ENCODE measurements around the gene MRPS5. TPM values are rescaled to one million over a fixed set of nuclear protein-coding genes. Genes with fewer than 3 reads are reported as not detected.
A peak's percentile ranks its signal among the peaks of the same experiment; 100 is the strongest.
"Not testable (repeated sequence)": the region's sequence is repeated elsewhere in the genome, so short reads cannot be mapped to it uniquely, and the experiment has no call there.

Gene MRPS5
- total RNA-seq, 2 donors from 2014 or later, result 65.4 to 82.0 TPM

DNA sequence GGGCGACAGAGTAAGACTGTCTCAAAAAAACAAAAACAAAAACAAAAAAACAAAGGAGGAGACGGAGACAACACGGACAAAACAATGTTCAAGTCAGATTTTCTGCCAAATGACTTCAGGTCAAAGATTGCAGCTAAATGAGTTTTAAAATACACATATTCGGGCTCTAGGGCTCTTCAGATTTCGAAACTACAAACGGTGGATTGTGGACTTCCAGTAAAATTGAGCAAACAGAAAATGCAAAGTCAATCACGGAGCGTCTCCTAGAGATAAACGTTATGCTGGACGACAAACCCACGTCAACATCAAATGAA, 558 bp downstream of the MRPS5 start:
- Mint-ChIP-seq H3K27ac (peak overlapping the region; percentile 97), H3K36me3 (ENCODE audit: insufficient read depth in 2 of 2) (peaks cover 6 to 8% of the 10 kb centered on the region in 2 donors), H3K27me3 (ENCODE audit: low read depth) (no peaks in the 10 kb centered on the region), H3K4me3 (peak overlapping the region; percentile 86 to 89), H3K4me1 (ENCODE audit: low read depth) (peaks cover 46% of the 10 kb centered on the region), H3K9me3 (no peaks in the 10 kb centered on the region)
- no peak for ATAC-seq (replicated peaks in 1 of 2)
- DNase-seq, result no peak

DNA sequence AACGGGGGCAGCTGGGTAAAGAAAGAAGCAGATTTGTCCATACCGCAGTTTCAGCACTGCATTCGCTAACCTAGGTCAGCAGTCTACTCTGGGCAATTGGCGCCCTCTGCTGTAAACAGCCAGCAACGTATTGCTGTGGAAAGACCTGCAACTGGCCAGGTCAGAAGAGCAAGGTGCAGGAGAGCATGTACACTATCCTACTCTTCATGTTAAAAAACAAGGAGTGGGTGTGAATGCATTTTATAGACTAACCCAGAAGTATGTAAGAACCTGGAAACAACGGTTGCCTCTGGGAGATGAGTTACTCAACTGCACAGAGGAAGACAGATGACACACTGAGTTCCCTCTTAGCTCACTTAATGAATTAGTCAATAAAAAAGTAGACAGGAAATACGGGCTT, 6.2 kb downstream of the MRPS5 start:
- Mint-ChIP-seq H3K9me3 (no peaks in the 10 kb centered on the region), H3K27me3 (ENCODE audit: low read depth) (no peaks in the 10 kb centered on the region), H3K36me3 (ENCODE audit: insufficient read depth in 2 of 2) (peaks cover 7 to 13% of the 10 kb centered on the region in 2 donors), H3K4me3 (peak overlapping the region in 1 of 2 donors; percentile 20), H3K27ac (no peak overlapping the region), H3K4me1 (ENCODE audit: low read depth) (peaks cover 44% of the 10 kb centered on the region)
- ATAC-seq (replicated peaks in 1 of 2) (peak; percentile 97 to 98), DNase-seq (peak; percentile 76 to 77)

DNA sequence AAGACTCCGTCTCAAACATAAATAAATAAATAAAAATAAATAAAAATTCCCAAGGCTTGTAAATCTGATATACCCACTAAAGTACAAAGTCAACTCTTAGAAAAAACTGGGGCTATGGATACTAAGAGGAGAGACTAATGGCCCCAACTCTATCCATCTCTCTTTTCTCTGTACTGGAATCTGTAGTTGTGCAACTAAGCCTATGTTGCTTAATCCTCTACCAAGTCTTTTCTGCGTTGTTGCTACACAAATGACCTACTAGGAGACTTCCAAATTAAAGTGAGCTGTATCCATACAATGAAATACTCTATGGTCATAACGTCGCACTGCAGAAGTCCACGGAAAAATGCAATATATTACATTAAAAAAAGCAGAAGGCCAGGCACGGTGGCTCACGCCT, 8.1 kb downstream of the MRPS5 start:
- no peak overlapping the region for H3K27ac Mint-ChIP-seq
- peaks cover 24% of the 10 kb centered on the region for H3K4me1 Mint-ChIP-seq (ENCODE audit: low read depth)
- DNase-seq, result no peak
- H3K36me3 Mint-ChIP-seq (ENCODE audit: insufficient read depth in 2 of 2), result peaks cover 8 to 18% of the 10 kb centered on the region in 2 donors
- no peak for ATAC-seq (replicated peaks in 1 of 2)
- no peaks in the 10 kb centered on the region for H3K27me3 Mint-ChIP-seq (ENCODE audit: low read depth)
- no peak overlapping the region for H3K4me3 Mint-ChIP-seq
- H3K9me3 Mint-ChIP-seq, result no peaks in the 10 kb centered on the region

DNA sequence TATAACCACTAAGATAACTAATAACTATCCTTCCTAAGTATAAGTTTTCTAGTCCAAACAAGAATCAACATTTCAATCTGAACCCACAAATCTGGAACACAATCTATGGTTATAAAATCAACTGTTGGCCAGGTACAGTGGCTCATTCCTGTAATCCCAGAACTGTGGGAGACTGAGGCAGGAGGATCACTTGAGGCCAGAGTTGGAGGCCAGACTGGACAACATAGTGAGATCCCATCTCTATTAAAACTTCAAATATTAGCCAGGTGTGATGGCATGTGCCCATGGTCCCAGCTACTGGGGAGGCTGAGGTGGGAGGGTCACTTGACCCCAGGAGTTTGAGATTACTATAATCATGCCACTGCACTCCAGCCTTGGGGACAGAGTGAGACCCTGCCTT, 11.2 kb downstream of the MRPS5 start:
- no peak for DNase-seq
- Mint-ChIP-seq H3K9me3 (no peaks in the 10 kb centered on the region), H3K36me3 (ENCODE audit: insufficient read depth in 2 of 2) (peaks cover 13 to 33% of the 10 kb centered on the region in 2 donors), H3K4me1 (ENCODE audit: low read depth) (peaks cover 6% of the 10 kb centered on the region), H3K27me3 (ENCODE audit: low read depth) (no peaks in the 10 kb centered on the region), H3K27ac (peak overlapping the region; percentile 51), H3K4me3 (no peak overlapping the region)
- no peak for ATAC-seq (replicated peaks in 1 of 2)

DNA sequence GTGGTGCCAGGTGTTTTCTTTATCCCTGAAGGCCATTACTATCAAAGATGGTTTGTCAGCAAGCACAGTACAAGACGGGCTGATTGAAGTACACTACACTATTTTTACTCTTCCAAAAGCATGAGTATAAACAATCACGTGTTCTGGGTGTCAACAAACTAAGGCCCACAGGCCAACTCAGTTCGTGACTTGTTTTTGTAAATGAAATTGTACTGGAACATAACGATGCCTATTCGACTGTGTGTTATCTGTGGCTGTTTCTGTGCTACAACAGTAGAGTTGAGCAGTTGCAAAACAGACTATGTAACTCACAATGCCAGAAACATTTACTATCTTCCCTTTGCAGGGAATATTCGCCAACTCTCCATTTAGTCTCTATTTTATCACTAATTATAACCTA, 12.3 kb downstream of the MRPS5 start:
- no peaks in the 10 kb centered on the region for H3K27me3 Mint-ChIP-seq (ENCODE audit: low read depth)
- ATAC-seq (replicated peaks in 1 of 2) (no peak), DNase-seq (no peak)
- peaks cover 11 to 34% of the 10 kb centered on the region in 2 donors for H3K36me3 Mint-ChIP-seq (ENCODE audit: insufficient read depth in 2 of 2)
- H3K4me1 Mint-ChIP-seq (ENCODE audit: low read depth), result no peaks in the 10 kb centered on the region
- H3K4me3 Mint-ChIP-seq, result no peak overlapping the region
- no peak overlapping the region for H3K27ac Mint-ChIP-seq
- H3K9me3 Mint-ChIP-seq, result no peaks in the 10 kb centered on the region

DNA sequence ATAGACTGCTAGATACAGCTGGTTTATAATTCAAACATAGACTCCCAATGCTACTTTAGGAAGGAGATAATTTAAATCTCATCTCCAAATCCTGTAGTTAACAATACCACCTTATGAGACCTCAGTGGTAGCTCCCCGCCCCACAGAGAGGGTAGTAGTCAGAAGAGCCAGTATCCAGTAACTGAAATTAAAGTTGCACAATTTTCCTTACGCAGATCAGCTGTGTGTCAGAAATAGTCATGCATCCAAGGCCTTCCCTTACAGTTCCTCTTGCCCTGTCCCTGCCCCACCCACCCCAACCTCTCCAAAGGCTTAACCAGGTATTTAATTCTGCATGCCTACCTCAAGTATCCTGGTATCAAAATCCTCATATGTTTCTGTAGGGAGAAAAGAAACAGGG, 15.5 kb downstream of the MRPS5 start:
- Mint-ChIP-seq H3K36me3 (ENCODE audit: insufficient read depth in 2 of 2) (peaks cover 11 to 44% of the 10 kb centered on the region in 2 donors), H3K27ac (no peak overlapping the region), H3K4me3 (no peak overlapping the region), H3K27me3 (ENCODE audit: low read depth) (no peaks in the 10 kb centered on the region), H3K9me3 (no peaks in the 10 kb centered on the region), H3K4me1 (ENCODE audit: low read depth) (no peaks in the 10 kb centered on the region)
- ATAC-seq (replicated peaks in 1 of 2), result no peak
- DNase-seq, result no peak

DNA sequence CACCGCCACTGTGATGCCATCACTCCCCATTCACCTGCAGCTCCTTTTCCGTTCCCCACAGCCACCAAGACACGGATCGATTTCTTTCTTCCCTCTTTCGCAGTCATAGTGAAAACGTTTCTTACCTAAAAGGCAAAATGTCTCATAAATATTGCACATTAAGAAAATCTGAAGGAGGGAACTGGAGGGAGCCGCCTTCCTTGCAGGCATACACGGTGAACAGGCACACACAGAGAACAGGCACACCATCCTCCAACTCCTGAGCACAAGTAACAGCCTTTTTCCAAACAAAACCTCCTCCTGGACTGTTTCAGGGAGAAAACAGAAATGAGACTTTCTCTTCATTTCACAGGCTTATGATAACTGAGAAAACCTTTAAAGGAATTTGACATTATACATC, 17.0 kb downstream of the MRPS5 start:
- H3K27ac Mint-ChIP-seq, result no peak overlapping the region
- H3K4me1 Mint-ChIP-seq (ENCODE audit: low read depth), result no peaks in the 10 kb centered on the region
- no peak for DNase-seq
- no peak for ATAC-seq (replicated peaks in 1 of 2)
- H3K27me3 Mint-ChIP-seq (ENCODE audit: low read depth), result no peaks in the 10 kb centered on the region
- no peaks in the 10 kb centered on the region for H3K9me3 Mint-ChIP-seq
- no peak overlapping the region for H3K4me3 Mint-ChIP-seq
- H3K36me3 Mint-ChIP-seq (ENCODE audit: insufficient read depth in 2 of 2), result peaks cover 14 to 52% of the 10 kb centered on the region in 2 donors

DNA sequence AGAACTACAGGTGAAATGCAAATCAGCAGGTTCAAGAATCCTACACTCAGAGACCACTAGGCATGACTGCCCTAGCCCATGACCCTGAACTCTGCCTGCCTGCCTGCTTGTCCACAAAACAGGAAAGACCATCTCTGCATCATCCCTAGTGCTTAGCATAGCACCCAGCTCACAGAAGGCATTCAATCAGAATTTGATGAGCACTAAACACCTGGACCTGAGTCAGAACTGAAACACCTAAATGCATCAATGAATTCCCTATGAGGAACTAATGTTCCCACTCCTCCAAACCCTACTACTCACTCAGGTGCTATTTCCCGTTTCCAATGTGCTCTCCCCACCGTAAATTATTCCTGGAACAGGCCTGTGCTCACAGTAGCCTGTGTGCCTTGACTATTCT, 21.7 kb downstream of the MRPS5 start:
- Mint-ChIP-seq H3K27me3 (ENCODE audit: low read depth) (no peaks in the 10 kb centered on the region), H3K4me3 (no peak overlapping the region), H3K36me3 (ENCODE audit: insufficient read depth in 2 of 2) (peaks cover 24 to 62% of the 10 kb centered on the region in 2 donors), H3K4me1 (ENCODE audit: low read depth) (peaks cover 18% of the 10 kb centered on the region), H3K9me3 (peaks cover 0 to 2% of the 10 kb centered on the region in 2 donors), H3K27ac (peak overlapping the region; percentile 67)
- ATAC-seq (replicated peaks in 1 of 2) (no peak), DNase-seq (no peak)

DNA sequence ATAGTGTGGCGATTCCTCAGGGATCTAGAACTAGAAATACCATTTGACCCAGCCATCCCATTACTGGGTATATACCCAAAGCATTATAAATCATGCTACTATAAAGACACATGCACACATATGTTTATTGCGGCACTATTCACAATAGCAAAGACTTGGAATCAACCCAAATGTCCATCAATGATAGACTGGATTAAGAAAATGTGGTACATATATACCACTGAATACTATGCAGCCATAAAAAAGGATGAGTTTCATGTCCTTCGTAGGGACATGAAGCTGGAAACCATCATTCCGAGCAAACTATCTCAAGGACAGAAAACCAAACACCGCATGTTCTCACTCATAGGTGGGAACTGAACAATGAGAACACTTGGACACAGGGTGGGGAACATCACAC, 23.3 kb downstream of the MRPS5 start:
- not testable (repeated sequence) for H3K27ac Mint-ChIP-seq; H3K9me3 Mint-ChIP-seq; H3K27me3 Mint-ChIP-seq (ENCODE audit: low read depth); H3K4me3 Mint-ChIP-seq; DNase-seq; ATAC-seq (replicated peaks in 1 of 2)
- H3K36me3 Mint-ChIP-seq (ENCODE audit: insufficient read depth in 2 of 2), result peaks cover 22 to 64% of the 10 kb centered on the region in 2 donors
- H3K4me1 Mint-ChIP-seq (ENCODE audit: low read depth), result peaks cover 23% of the 10 kb centered on the region

DNA sequence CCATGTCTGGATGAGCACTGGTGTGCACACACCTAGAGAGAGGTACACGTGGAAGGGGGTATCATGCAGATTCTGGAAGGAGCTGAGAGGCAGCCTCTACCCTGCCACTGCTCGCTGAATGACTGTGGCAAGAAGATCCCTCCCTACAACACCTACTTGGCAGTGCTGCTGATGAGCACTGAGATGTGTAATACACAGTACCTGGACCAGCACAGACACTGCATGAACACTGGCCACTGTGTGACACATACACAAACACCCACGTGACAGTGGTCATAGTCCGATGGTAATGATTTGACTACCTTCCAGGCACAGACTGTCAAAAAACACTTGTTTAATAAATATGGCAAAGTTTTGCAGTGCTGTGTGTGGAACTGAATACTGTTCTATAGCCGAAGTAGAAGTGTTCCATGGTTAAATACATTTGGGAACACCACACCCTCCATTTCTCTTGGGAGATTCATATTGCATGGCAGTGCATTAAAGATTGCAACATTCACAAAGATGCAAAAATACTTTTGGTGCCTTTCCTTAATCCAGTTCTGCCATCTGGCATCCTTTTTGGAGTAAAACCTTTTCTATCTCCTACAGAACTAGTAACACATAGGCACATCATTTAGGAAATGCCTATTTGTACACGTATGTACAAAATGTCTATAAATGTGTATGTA, 29.6 kb downstream of the MRPS5 start:
- Mint-ChIP-seq H3K27me3 (ENCODE audit: low read depth) (no peaks in the 10 kb centered on the region), H3K4me1 (ENCODE audit: low read depth) (peaks cover 21% of the 10 kb centered on the region), H3K9me3 (no peaks in the 10 kb centered on the region), H3K36me3 (ENCODE audit: insufficient read depth in 2 of 2) (peaks cover 13 to 36% of the 10 kb centered on the region in 2 donors), H3K27ac (no peak overlapping the region), H3K4me3 (no peak overlapping the region)
- no peak for ATAC-seq (replicated peaks in 1 of 2)
- no peak for DNase-seq

DNA sequence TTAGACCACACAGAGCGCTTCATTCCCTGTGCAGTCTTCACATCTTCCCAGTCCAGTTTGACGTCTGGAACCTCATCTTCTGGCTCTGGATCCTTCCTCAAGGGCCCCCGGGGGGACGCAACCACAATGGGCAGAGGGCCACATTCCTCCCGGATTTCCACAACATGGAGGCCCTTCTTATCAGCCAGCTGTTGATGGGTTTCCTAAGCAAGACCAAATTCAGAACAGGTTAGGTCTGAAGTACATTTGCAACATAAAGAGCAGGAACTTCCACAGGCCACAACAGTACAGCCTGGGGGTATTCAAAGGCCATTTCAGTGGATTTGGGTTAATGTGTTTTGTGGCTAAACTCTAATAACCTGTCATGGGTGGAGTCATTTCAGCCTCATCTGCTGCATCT, 34.2 kb downstream of the MRPS5 start:
- DNase-seq (no peak), ATAC-seq (replicated peaks in 1 of 2) (no peak)
- Mint-ChIP-seq H3K9me3 (no peaks in the 10 kb centered on the region), H3K36me3 (ENCODE audit: insufficient read depth in 2 of 2) (peaks cover 6 to 20% of the 10 kb centered on the region in 2 donors), H3K4me1 (ENCODE audit: low read depth) (no peaks in the 10 kb centered on the region), H3K4me3 (no peak overlapping the region), H3K27me3 (ENCODE audit: low read depth) (no peaks in the 10 kb centered on the region), H3K27ac (no peak overlapping the region)

DNA sequence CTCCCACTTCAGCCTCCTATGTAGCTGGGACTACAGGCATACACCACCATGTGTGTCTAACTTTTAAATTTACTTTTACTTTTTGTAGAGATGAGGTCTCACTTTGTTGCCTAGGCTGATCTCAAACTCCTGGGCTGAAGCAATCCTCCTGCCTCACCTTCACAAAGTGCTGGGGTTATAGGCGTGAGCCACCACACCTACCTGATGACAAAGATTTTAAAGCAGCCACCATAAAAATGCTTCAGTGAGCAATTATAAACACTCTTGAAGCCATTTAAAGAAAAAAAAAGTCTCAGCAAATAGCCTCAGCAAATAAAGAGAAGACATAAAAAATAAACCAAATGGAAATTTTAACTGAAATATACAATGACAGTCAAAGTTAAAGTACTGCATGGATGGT, 35.6 kb downstream of the MRPS5 start:
- H3K27me3 Mint-ChIP-seq (ENCODE audit: low read depth), result no peaks in the 10 kb centered on the region
- no peaks in the 10 kb centered on the region for H3K9me3 Mint-ChIP-seq
- H3K4me3 Mint-ChIP-seq, result no peak overlapping the region
- no peak for ATAC-seq (replicated peaks in 1 of 2)
- peaks cover 4 to 18% of the 10 kb centered on the region in 2 donors for H3K36me3 Mint-ChIP-seq (ENCODE audit: insufficient read depth in 2 of 2)
- no peaks in the 10 kb centered on the region for H3K4me1 Mint-ChIP-seq (ENCODE audit: low read depth)
- no peak for DNase-seq
- H3K27ac Mint-ChIP-seq, result peak overlapping the region; percentile 19

DNA sequence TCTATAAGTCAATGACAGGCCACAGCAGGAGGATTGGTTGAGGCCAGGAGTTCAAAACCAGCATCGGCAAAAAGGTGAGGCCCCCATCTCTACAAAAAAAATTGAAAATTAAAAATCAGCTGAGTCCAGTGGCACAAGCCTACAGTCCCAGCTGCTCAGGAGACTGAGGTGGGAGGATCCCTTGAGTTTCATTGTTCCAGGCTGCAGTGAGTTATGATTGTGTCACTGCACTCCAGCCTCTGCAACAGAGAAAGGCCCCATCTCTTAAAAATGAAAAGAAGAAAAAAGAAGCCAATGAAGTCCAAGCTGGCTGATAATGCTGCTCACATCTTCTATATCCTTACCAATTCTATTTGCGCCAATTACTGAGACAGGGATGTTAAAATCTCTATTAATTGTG, 39.1 kb downstream of the MRPS5 start:
- Mint-ChIP-seq H3K4me3 (no peak overlapping the region), H3K36me3 (ENCODE audit: insufficient read depth in 2 of 2) (peaks cover 4 to 14% of the 10 kb centered on the region in 2 donors), H3K9me3 (no peaks in the 10 kb centered on the region), H3K27ac (no peak overlapping the region), H3K4me1 (ENCODE audit: low read depth) (peaks cover 27% of the 10 kb centered on the region), H3K27me3 (ENCODE audit: low read depth) (no peaks in the 10 kb centered on the region)
- DNase-seq (no peak), ATAC-seq (replicated peaks in 1 of 2) (no peak)

DNA sequence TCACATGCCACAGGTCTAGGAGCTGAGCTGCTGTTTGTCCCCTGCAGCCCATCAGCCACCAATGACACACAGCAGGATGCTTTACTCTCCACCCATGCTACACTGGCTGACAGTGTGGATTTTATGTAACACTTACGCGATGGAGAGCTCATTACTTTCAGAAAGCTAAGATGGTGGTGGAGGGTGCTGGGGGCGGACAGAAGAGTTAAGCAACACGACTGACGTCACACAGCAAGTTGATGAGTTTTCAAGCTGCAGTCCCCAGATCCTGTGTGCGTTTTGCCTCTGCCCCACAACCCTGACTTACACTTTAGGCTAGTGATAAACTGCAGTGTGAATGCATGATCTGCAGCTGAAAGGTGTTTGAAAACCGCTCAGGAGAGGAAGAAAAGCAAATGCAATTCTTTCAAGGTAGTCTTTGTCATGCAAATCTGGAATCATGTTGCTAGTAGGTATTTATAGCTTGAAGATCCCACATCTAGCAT, 42.4 kb downstream of the MRPS5 start:
- DNase-seq (peak; percentile 32 to 58), ATAC-seq (replicated peaks in 1 of 2) (peak; percentile 43 to 50)
- no peaks in the 10 kb centered on the region for H3K27me3 Mint-ChIP-seq (ENCODE audit: low read depth)
- H3K4me3 Mint-ChIP-seq, result peak overlapping the region in 1 of 2 donors; percentile 27
- peaks cover 58% of the 10 kb centered on the region for H3K4me1 Mint-ChIP-seq (ENCODE audit: low read depth)
- no peaks in the 10 kb centered on the region for H3K36me3 Mint-ChIP-seq (ENCODE audit: insufficient read depth in 2 of 2)
- H3K9me3 Mint-ChIP-seq, result no peaks in the 10 kb centered on the region
- H3K27ac Mint-ChIP-seq, result no peak overlapping the region

Data from activated T-cell treated with anti-CD3 and anti-CD28 coated beads, Interleukin-2, amount 50 U/mL, for 72 hours (primary cell).